PC-3 (cell line): ENCODE data around the gene COPS2.

Experiments used
- EZH2 ChIP-seq: fragments of 300-600 bp; sonication (generic); IDR thresholded peaks from one replicate; pipeline ENCODE4 v1.6.1; 2017; ENCODE audit warnings: antibody characterized with exemption, mild to moderate bottlenecking, low read length; ENCODE audit not compliant: unreplicated experiment
- EZH2phosphoT487 ChIP-seq: fragments of 300-600 bp; sonication (generic); IDR thresholded peaks from 2 replicates; pipeline ENCODE4 v1.6.1; 2018; ENCODE audit warnings: mild to moderate bottlenecking, antibody characterized with exemption, low read length, borderline replicate concordance
- TF ChIP-seq, protein P1 (sequence below): fragments of 300-600 bp; sonication (generic); conservative IDR thresholded peaks from 2 replicates; pipeline ENCODE4 v1.5.1; 2017; ENCODE audit warnings: antibody characterized with exemption, low read depth, mild to moderate bottlenecking, low read length

GRCh38 chr15:49084285-49084570 lies 71.2 kb downstream of the COPS2 start:
- TF ChIP-seq, protein P1, sequence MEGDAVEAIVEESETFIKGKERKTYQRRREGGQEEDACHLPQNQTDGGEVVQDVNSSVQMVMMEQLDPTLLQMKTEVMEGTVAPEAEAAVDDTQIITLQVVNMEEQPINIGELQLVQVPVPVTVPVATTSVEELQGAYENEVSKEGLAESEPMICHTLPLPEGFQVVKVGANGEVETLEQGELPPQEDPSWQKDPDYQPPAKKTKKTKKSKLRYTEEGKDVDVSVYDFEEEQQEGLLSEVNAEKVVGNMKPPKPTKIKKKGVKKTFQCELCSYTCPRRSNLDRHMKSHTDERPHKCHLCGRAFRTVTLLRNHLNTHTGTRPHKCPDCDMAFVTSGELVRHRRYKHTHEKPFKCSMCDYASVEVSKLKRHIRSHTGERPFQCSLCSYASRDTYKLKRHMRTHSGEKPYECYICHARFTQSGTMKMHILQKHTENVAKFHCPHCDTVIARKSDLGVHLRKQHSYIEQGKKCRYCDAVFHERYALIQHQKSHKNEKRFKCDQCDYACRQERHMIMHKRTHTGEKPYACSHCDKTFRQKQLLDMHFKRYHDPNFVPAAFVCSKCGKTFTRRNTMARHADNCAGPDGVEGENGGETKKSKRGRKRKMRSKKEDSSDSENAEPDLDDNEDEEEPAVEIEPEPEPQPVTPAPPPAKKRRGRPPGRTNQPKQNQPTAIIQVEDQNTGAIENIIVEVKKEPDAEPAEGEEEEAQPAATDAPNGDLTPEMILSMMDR, result no peak
- no peak for TF ChIP-seq EZH2
- no peak for TF ChIP-seq EZH2phosphoT487
